HL-60 (cell line): Measurements from ENCODE around the gene CHDH.

Experiments
- DNase-seq, 2 experiments: peaks; one replicate each; pipeline ENCODE4 v3.0.0-alpha.2; 2010 to 2020; ENCODE audit warnings: low read depth in 1 of 2, low spot score in 1 of 2
- H3K27ac ChIP-seq: fragments of 250-450 bp; sonication (Bioruptor Pico); replicated peaks from 2 replicates; pipeline ENCODE4 v1.5.1; 2020; ENCODE audit warnings: mild to moderate bottlenecking, moderate library complexity
- H3K27me3 ChIP-seq: fragments of 250-450 bp; sonication (Bioruptor Pico); 2 replicates; pipeline ENCODE4 v1.5.1; 2021; ENCODE audit warnings: mild to moderate bottlenecking, moderate library complexity; ENCODE audit not compliant: insufficient read depth, poor library complexity, severe bottlenecking
- H3K4me3 ChIP-seq: replicated peaks from 2 replicates; pipeline ENCODE4 v1.5.1; 2011; ENCODE audit warnings: mild to moderate bottlenecking, control low read depth, low read length; ENCODE audit not compliant: insufficient read depth
- CTCF ChIP-seq: IDR thresholded peaks from one replicate; pipeline ENCODE4 v1.5.1; 2011; ENCODE audit warnings: low read length, control low read depth, inconsistent platforms; ENCODE audit not compliant: insufficient read depth
- GABPA ChIP-seq: IDR thresholded peaks from 2 replicates; pipeline ENCODE4 v1.6.1; 2012; ENCODE audit warnings: low read depth
- POLR2AphosphoS5 ChIP-seq: IDR thresholded peaks from 2 replicates; pipeline ENCODE4 v1.6.1; 2012; ENCODE audit warnings: low read depth
- REST ChIP-seq: IDR thresholded peaks from 2 replicates; pipeline ENCODE4 v1.6.1; 2012; ENCODE audit warnings: low read depth; ENCODE audit not compliant: insufficient replicate concordance
- SPI1 ChIP-seq: IDR thresholded peaks from 2 replicates; pipeline ENCODE4 v1.6.1; 2012; ENCODE audit warnings: low read depth, mild to moderate bottlenecking, borderline replicate concordance

CHDH gene

DNA sequence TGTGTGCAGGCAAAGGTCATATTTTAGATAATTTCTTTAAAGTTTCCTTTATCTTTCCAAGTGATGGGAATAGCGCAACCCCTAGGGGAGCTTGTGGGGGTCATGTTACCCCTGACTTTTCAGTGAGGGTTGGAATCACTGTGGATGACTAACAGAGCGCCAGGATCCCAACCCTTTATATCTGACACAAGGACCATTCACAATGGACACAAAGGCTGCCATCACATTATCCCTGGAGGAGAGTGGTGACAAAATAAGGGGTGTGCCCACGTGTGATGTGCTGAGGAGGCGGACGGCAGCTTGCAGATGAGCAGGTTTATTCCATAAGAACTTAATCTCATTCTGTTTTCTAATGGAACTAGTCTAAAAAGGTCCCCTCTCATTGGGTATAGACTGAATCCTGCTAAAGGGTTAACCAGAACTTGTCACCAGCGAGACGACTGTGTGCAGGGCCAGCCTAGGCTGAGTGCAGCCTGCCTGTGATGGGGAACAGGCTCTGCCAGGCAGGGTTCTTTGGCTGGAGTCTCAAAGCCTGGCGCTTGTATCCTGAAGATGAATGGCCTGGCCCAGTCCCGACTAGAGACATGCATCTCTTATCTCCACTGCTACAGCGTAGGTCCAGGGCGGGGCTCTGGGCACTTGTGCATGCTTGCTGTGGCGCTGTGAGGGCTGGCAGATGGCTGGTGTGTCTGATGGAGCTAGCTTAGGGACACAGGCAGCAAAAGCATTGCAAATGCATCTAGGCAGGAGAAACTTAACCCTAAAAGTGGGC, 50.2 kb downstream of the CHDH start:
- Histone ChIP-seq H3K4me3 (no peak overlapping the region), H3K27me3 (peaks cover 11% of the 10 kb centered on the region), H3K27ac (no peak overlapping the region)
- TF ChIP-seq GABPA = no peak
- no peak for TF ChIP-seq REST
- TF ChIP-seq SPI1 = no peak
- TF ChIP-seq POLR2AphosphoS5 = no peak
- TF ChIP-seq CTCF = no peak
- no peak for DNase-seq

GRCh38 chr3:53795176-53795575, 51.0 kb downstream of the CHDH start:
- H3K27me3 ChIP-seq = peaks cover 11% of the 10 kb centered on the region
- H3K4me3 ChIP-seq = no peak overlapping the region
- H3K27ac ChIP-seq = no peak overlapping the region
- no peak for TF ChIP-seq GABPA
- TF ChIP-seq SPI1 = no peak
- TF ChIP-seq REST = no peak
- no peak for TF ChIP-seq POLR2AphosphoS5
- no peak for TF ChIP-seq CTCF
- no peak for DNase-seq

GRCh38 chr3:53794597-53794996, 51.6 kb downstream of the CHDH start:
- Histone ChIP-seq H3K27ac (no peak overlapping the region), H3K27me3 (peaks cover 11% of the 10 kb centered on the region), H3K4me3 (no peak overlapping the region)
- TF ChIP-seq GABPA (no peak), CTCF (no peak), POLR2AphosphoS5 (no peak), SPI1 (no peak), REST (no peak)
- DNase-seq = no peak
